GM12878 (cell line): Measurements from ENCODE around the gene FBXL14. TPM values are rescaled to one million over a fixed set of nuclear protein-coding genes. Genes with fewer than 3 reads are reported as not detected.

Source experiments
- ATAC-seq: fragments of 200-7000 bp; cut with Tn5 transposase; 3 replicates; pipeline ENCODE4 v1.9.1; 2020; ENCODE audit warnings: mild to moderate bottlenecking, moderate library complexity
- BruUV-seq: library from RNA; stranded (reverse); fragments of 400-500 nt; replicated peaks from 2 replicates; lab custom pipeline; 2021; lab: Mats Ljungman, UMichigan
- CTCF ChIA-PET: fragments of 300-600 bp; sonication (Branson Sonifier 250); formaldehyde crosslinking; extraction: SDS; loops from one replicate; lab custom pipeline; 2021; ENCODE audit warnings: inconsistent platforms; lab: Yijun Ruan, JAX
- POLR2A ChIA-PET: fragments of 350-600 bp; formaldehyde crosslinking; extraction: SDS; loops from one replicate; lab custom pipeline; 2021; ENCODE audit warnings: inconsistent platforms; lab: Charles Lee
- RAD21 ChIA-PET: fragments of 300-600 bp; sonication (Branson Sonifier 250); formaldehyde crosslinking; loops from one replicate; lab custom pipeline; 2023; ENCODE audit warnings: antibody characterized with exemption; ENCODE audit not compliant: unreplicated experiment; lab: Charles Lee
- SMC1A ChIA-PET: fragments of 300-600 bp; sonication (Branson Sonifier 250); formaldehyde crosslinking; loops from one replicate; lab custom pipeline; 2023; ENCODE audit not compliant: unreplicated experiment, uncharacterized antibody; lab: Charles Lee
- DNase-seq: peaks from one replicate; pipeline ENCODE4 v3.0.0-alpha.2; 2011; ENCODE audit warnings: low read depth, low spot score
- FAIRE-seq: peaks from 3 replicates; lab custom pipeline; 2011; peaks lifted over from hg19 to GRCh38; lab: Jason Lieb, UNC
- H2AFZ ChIP-seq: 2 replicates; pipeline ENCODE4 v1.6.0; 2011; ENCODE audit warnings: low read depth, low read length, control low read depth; ENCODE audit not compliant: control insufficient read depth
- H3K27ac ChIP-seq: 2 replicates; pipeline ENCODE4 v1.5.1; 2011; ENCODE audit warnings: control low read depth; ENCODE audit not compliant: control insufficient read depth, insufficient read depth
- H3K27me3 ChIP-seq, 2 experiments: replicated peaks in 1 of 2; 2 replicates each; pipeline versions ENCODE4 v1.6.0 to v1.6.1; 2011; ENCODE audit warnings: low read length in 1 of 2; ENCODE audit not compliant: control insufficient read depth in 2 of 2, insufficient read depth in 2 of 2
- H3K36me3 ChIP-seq, 2 experiments: 2 replicates each; pipeline ENCODE4 v1.5.1; 2011; ENCODE audit warnings: low read length in 1 of 2; ENCODE audit not compliant: control insufficient read depth in 2 of 2, insufficient read depth in 2 of 2
- H3K4me1 ChIP-seq: 2 replicates; pipeline ENCODE4 v1.6.1; 2011; ENCODE audit warnings: mild to moderate bottlenecking, low read length, moderate library complexity, mixed read lengths; ENCODE audit not compliant: control insufficient read depth, insufficient read depth
- H3K4me2 ChIP-seq: 2 replicates; pipeline ENCODE4 v1.6.0; 2011; ENCODE audit warnings: control low read depth; ENCODE audit not compliant: control insufficient read depth, insufficient read depth
- H3K4me3 ChIP-seq: fragments of 200-600 bp; sonication (generic); 2 replicates; pipeline ENCODE4 v1.5.1; 2016
- H3K79me2 ChIP-seq: 2 replicates; pipeline ENCODE4 v1.6.0; 2011; ENCODE audit warnings: low read length; ENCODE audit not compliant: control insufficient read depth, insufficient read depth
- H3K9ac ChIP-seq: 2 replicates; pipeline ENCODE4 v1.8.0; 2011; ENCODE audit warnings: low read length, control low read depth, mixed read lengths; ENCODE audit not compliant: control insufficient read depth, insufficient read depth
- H3K9me3 ChIP-seq: replicated peaks from 3 replicates; pipeline ENCODE4 v1.5.1; 2011; ENCODE audit warnings: mild to moderate bottlenecking, low read length; ENCODE audit not compliant: control insufficient read depth, insufficient read depth
- H4K20me1 ChIP-seq: 2 replicates; pipeline ENCODE4 v1.6.0; 2011; ENCODE audit not compliant: control insufficient read depth, insufficient read depth
- BHLHE40 ChIP-seq, 2 experiments: fragments of 450-650 bp in 1 of 2; IDR thresholded peaks; 2 replicates each; pipeline ENCODE4 v1.6.1; 2011 to 2017; ENCODE audit warnings: low read depth in 2 of 2, borderline replicate concordance in 1 of 2, improper control_type of control experiment in 1 of 2, low read length in 1 of 2, mild to moderate bottlenecking in 1 of 2
- DPF2 ChIP-seq: fragments of 450-650 bp; IDR thresholded peaks from 2 replicates; pipeline ENCODE4 v1.6.1; 2017; ENCODE audit warnings: mild to moderate bottlenecking
- FOXK2 ChIP-seq: fragments of 450-650 bp; IDR thresholded peaks from 2 replicates; pipeline ENCODE4 v1.6.1; 2017; ENCODE audit warnings: mild to moderate bottlenecking, moderate library complexity
- GATAD2B ChIP-seq: fragments of 450-650 bp; conservative IDR thresholded peaks from 2 replicates; pipeline ENCODE4 v1.6.1; 2017; ENCODE audit warnings: low read depth, mild to moderate bottlenecking, moderate library complexity
- IKZF1 ChIP-seq: fragments of 450-650 bp; conservative IDR thresholded peaks from 2 replicates; pipeline ENCODE4 v1.6.1; 2017; ENCODE audit warnings: antibody characterized with exemption, mild to moderate bottlenecking
- LARP7 ChIP-seq: fragments of 450-650 bp; IDR thresholded peaks from 2 replicates; pipeline ENCODE4 v1.6.1; 2017; ENCODE audit warnings: mild to moderate bottlenecking
- MEF2B ChIP-seq: fragments of 450-650 bp; IDR thresholded peaks from 2 replicates; pipeline ENCODE4 v1.6.1; 2018; ENCODE audit warnings: mild to moderate bottlenecking, moderate library complexity; ENCODE audit not compliant: partially characterized antibody, poor library complexity, severe bottlenecking
- NR2C1 ChIP-seq: fragments of 450-650 bp; IDR thresholded peaks from 2 replicates; pipeline ENCODE4 v1.6.1; 2017; ENCODE audit warnings: antibody characterized with exemption, mild to moderate bottlenecking, moderate library complexity
- NRF1 ChIP-seq: conservative IDR thresholded peaks from 2 replicates; pipeline ENCODE4 v1.6.1; 2011; ENCODE audit warnings: mild to moderate bottlenecking, low read depth, low read length, improper control_type of control experiment
- POLR2AphosphoS5 ChIP-seq: IDR thresholded peaks from 2 replicates; pipeline ENCODE4 v1.6.1; 2011; ENCODE audit warnings: mild to moderate bottlenecking, low read length, inconsistent platforms
- RELA ChIP-seq: fragments of 450-650 bp; IDR thresholded peaks from 2 replicates; pipeline ENCODE4 v1.8.0; 2014; ENCODE audit warnings: borderline replicate concordance; ENCODE audit not compliant: partially characterized antibody
- ZBED1 ChIP-seq: IDR thresholded peaks from 2 replicates; pipeline ENCODE4 v1.6.1; 2016; ENCODE audit warnings: borderline replicate concordance
- WGBS: methylation state at CpG from one replicate; pipeline ENCODE4 v1.1.6; 2016; ENCODE audit warnings: low lambda C conversion rate; ENCODE audit not compliant: insufficient replicate concordance, insufficient coverage; ENCODE audit errors: missing lambda C conversion rate; 5-methylcytosine and 5-hydroxymethylcytosine counted together
- in situ Hi-C: fragments of 300-500 bp; cut with MboI; formaldehyde crosslinking; loops from 9 replicates; pipeline ENCODE4 v1.14.3; 2018; ENCODE audit warnings: mixed read lengths
- intact Hi-C: fragments of 100-400 bp; cut with micrococcal nuclease; formaldehyde crosslinking; loops from one replicate; pipeline ENCODE4 v1.14.2; 2022; ENCODE audit not compliant: unreplicated experiment
- polyA plus RNA-seq, 11 experiments: library from polyadenylated mRNA; depleted of rRNA in 4 of 11; unstranded in 6 of 11; stranded (reverse) in 5 of 11; fragments of >200 nt; fragmentation: Nextera tagmentation in 4 of 11; fragmentation: Illumina TruSeq in 1 of 11; extraction: Ambion mirVana in 4 of 11; extraction: Trizol in 1 of 11; gene quantifications; 1 replicate in 1 of 11; 2 replicates in 10 of 11; pipeline versions ENCODE4 v1.2.1 to v1.2.3, GENCODE V29; 2011 to 2016; ENCODE audit warnings: inconsistent platforms in 2 of 11, missing spikeins in 2 of 11, low read depth in 1 of 11
- total RNA-seq, 4 experiments: library from RNA; depleted of rRNA in 3 of 4; stranded (reverse); fragments of >200 nt in 3 of 4; fragmentation: Illumina TruSeq in 1 of 4; extraction: Trizol in 1 of 4; gene quantifications; 2 replicates each; pipeline versions ENCODE4 v1.2.1 to v1.2.3, GENCODE V29; 2013 to 2021
- TF ChIP-seq, protein P1 (sequence below): fragments of 450-650 bp; conservative IDR thresholded peaks from 2 replicates; pipeline ENCODE4 v1.6.1; 2017; ENCODE audit warnings: mild to moderate bottlenecking, moderate library complexity

The FBXL14 gene
- total and polyA plus RNA-seq, 10 of the 15 experiments (the other 5 are each of a cell fraction or from before 2014, with no cell fraction given) = 0.44 to 19.0 (median 2.9) TPM

DNA sequence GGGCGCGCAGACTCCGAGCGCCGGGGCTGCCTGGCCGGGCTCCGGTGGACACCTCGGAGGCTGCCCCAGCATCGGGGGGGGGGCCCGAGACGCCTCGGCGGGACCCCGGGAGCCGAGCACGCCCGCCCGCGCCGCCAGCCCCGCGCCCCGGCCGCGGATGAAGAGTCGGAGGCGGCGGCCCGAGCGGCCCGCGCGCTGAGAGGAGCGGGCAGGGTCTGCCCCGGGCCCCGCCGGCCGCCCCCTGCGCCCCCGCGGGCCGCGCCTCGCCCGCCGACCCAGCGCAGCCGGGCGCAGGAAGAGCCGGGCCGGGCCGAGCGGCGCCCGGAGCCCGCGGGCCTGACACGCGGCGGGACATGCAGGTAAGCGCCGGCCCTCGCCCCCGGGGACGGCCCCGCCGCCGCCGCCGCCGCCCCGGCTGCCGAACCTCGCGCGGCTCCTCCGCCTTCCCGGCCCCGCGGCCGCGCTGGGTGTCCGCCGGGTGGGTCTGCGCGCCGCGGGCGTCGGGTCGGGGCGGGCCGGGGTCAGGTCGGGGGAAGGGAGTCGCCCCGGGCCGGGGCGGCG, 63.7 kb downstream of the FBXL14 start:
- intact Hi-C loops = loop anchor here (5.0 kb wide), 2 partner anchors 108 to 413 kb away; no protein-coding TSS in a partner anchor
- RAD21 ChIA-PET = interaction anchor here (5.8 to 6.3 kb wide), 2 partner anchors 52 to 412 kb away, joined by 33 to 55 read pairs; no protein-coding TSS in a partner anchor
- TF ChIP-seq IKZF1 = peak; percentile 5; the same call in 1 of the 2 replicates
- TF ChIP-seq POLR2AphosphoS5 = no peak
- 0 out of 2 replicates have a peak, but pooled peaks have one; percentile 8 for TF ChIP-seq DPF2
- H2AFZ ChIP-seq = peak overlapping the region; percentile 50
- peaks cover 37% of the 10 kb centered on the region for H3K4me1 ChIP-seq
- peak overlapping the region; percentile 78 for H3K4me3 ChIP-seq
- in situ Hi-C loops = no loop called here
- POLR2A ChIA-PET = no interaction called here
- FAIRE-seq (no peak), ATAC-seq (no peak), DNase-seq (no peak)
- no peak overlapping the region for H3K27ac ChIP-seq
- peak overlapping the region; percentile 59; the same call in 1 of the 2 replicates for H3K4me2 ChIP-seq
- H3K9me3 ChIP-seq = no peaks in the 10 kb centered on the region
- no TSS peak for BruUV-seq
- SMC1A ChIA-PET = interaction anchor here (0.7 to 5.6 kb wide), 3 partner anchors 13 to 413 kb away, joined by 3 to 31 read pairs (median 3); no protein-coding TSS in a partner anchor
- H4K20me1 ChIP-seq = no peaks in the 10 kb centered on the region
- H3K9ac ChIP-seq = peak overlapping the region; percentile 66
- peaks cover 37% of the 10 kb centered on the region for H3K79me2 ChIP-seq
- H3K36me3 ChIP-seq = no peaks in the 10 kb centered on the region
- peaks cover 0 to 5% of the 10 kb centered on the region in 2 experiments; a peak in 1 of 4 replicates for H3K27me3 ChIP-seq
- 0% methylated on average over 7 of the region's 99 CpGs for WGBS
- CTCF ChIA-PET = interaction anchor here (1.0 to 5.4 kb wide), 5 partner anchors 11 to 412 kb away, joined by 3 to 55 read pairs (median 9); no protein-coding TSS in a partner anchor

DNA sequence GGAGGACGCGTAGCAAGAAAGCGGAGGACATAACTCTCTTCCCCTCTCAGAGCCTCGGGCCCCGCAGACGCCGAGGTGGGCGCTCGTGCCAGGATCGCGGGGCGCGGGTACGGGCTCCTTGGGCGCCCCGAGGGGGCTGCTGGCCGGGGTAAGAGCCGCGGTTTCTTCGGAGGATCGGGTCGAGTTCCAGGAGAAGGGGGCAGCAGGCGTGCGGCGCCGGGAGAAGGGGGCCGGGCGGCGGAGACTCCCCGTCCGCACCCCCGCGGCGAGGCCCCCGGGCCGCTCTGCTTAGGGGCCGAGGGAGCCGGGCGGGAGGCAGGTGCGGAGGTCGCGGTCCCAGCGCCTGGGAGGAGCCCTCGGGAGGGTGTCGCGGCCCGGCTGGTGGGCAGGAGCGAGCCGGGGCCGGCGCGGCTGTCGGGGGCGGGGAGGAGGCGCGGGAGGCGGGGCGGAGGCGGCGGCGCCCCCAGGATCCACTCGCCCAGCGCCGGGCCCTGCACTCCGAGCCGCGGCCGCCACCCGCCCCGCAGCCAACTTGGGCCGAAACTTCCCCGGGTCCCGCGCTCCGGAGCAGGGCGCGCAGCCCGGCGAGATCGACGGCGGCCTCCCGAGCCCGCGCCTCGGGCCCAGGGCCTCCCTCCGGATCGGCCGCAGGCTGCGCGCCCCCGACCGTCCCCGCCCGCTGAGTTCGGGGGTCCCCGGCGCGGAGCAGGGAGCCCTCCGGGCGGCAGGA, 64.4 kb downstream of the FBXL14 start:
- Histone ChIP-seq H3K79me2 (peaks cover 36% of the 10 kb centered on the region), H2AFZ (peak overlapping the region; percentile 50), H3K27ac (no peak overlapping the region), H4K20me1 (no peaks in the 10 kb centered on the region), H3K36me3 (no peaks in the 10 kb centered on the region), H3K4me1 (peaks cover 33% of the 10 kb centered on the region), H3K27me3 (peaks cover 0 to 5% of the 10 kb centered on the region in 2 experiments; a peak in 1 of 4 replicates), H3K4me3 (peak overlapping the region; percentile 78), H3K9me3 (no peaks in the 10 kb centered on the region), H3K4me2 (peak overlapping the region; percentile 89), H3K9ac (peak overlapping the region; percentile 40; the same call in 1 of the 2 replicates)
- no TSS peak for BruUV-seq
- intact Hi-C loops (loop anchor here (5.0 kb wide), 2 partner anchors 108 to 413 kb away; no protein-coding TSS in a partner anchor), in situ Hi-C loops (no loop called here)
- POLR2A ChIA-PET = no interaction called here
- CTCF ChIA-PET = interaction anchor here (1.4 to 5.1 kb wide), 4 partner anchors 13 to 412 kb away, joined by 3 to 34 read pairs (median 14); no protein-coding TSS in a partner anchor
- ATAC-seq (peak; percentile 2; the same call in 1 of the 3 replicates), FAIRE-seq (no peak), DNase-seq (no peak)
- RAD21 ChIA-PET = interaction anchor here (0.6 to 1.0 kb wide), 2 partner anchors 53 to 412 kb away, joined by 3 read pairs; no protein-coding TSS in a partner anchor
- 12% methylated on average over 24 of the region's 101 CpGs for WGBS
- SMC1A ChIA-PET = interaction anchor here (1.0 to 4.6 kb wide), 3 partner anchors 45 to 412 kb away, joined by 3 to 20 read pairs (median 20); no protein-coding TSS in a partner anchor
- peak in 1 of 2 experiments; percentile 32; a peak in 1 of 4 replicates for TF ChIP-seq BHLHE40 (IDR thresholded peaks at IDR 0.05; ENCODE audit: borderline replicate concordance in 1 of 2, low read depth in 2 of 2, low read length in 1 of 2)
- TF ChIP-seq NR2C1 = no peak
- TF ChIP-seq GATAD2B = peak; percentile 88
- TF ChIP-seq RELA = no peak
- no peak for TF ChIP-seq MEF2B
- no peak for TF ChIP-seq FOXK2
- TF ChIP-seq, protein P1, sequence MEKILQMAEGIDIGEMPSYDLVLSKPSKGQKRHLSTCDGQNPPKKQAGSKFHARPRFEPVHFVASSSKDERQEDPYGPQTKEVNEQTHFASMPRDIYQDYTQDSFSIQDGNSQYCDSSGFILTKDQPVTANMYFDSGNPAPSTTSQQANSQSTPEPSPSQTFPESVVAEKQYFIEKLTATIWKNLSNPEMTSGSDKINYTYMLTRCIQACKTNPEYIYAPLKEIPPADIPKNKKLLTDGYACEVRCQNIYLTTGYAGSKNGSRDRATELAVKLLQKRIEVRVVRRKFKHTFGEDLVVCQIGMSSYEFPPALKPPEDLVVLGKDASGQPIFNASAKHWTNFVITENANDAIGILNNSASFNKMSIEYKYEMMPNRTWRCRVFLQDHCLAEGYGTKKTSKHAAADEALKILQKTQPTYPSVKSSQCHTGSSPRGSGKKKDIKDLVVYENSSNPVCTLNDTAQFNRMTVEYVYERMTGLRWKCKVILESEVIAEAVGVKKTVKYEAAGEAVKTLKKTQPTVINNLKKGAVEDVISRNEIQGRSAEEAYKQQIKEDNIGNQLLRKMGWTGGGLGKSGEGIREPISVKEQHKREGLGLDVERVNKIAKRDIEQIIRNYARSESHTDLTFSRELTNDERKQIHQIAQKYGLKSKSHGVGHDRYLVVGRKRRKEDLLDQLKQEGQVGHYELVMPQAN = no peak
- TF ChIP-seq LARP7 = peak; percentile 81; the same call in 1 of the 2 replicates
- TF ChIP-seq ZBED1 = no peak
- no peak for TF ChIP-seq NRF1
